NCI-H1930 (cell line): ENCODE measurements around the gene TACR1.

Source experiments
- DNase-seq, 2 experiments: peaks; one replicate each; lab custom pipeline; 2025; lab: John Stamatoyannopoulos, UW

TACR1 gene

DNA sequence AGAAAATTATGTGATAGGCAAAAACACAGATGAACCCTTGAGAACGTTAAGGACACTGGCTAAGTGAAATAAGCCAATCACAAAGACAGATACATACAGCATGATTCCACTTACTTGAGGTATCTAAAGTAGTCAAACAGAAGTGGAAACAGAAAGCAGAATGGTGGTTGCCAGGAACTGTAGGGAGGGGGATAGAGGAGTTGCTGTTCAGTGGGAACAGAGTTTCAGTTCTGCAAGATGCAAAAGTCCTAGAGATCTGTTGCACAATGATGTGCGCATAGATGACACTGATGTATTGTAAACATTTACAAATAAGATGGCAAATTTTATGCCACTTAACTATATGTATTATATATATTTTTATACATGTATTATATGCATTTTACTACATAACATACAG lies 181.2 kb downstream of the TACR1 start:
- DNase-seq = no peak

DNA sequence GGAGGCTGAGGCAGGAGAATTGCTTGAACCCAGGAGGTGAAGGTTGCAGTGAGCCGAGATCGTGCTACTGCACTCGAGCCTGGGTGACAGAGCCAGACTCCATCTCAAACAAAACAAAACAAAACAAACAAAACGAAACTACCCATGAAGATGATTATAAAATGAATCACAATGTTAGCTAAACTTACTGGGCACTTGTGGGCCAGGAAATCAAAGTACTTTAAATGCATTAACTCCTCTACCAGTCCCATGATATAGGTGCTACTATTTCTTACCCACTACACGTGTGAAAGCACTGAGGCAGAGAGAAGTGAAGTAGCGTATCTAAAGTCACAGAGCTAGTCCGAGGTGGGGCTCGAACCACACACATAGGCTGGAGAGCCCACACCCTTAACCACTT lies 187.2 kb downstream of the TACR1 start:
- no peak for DNase-seq

DNA sequence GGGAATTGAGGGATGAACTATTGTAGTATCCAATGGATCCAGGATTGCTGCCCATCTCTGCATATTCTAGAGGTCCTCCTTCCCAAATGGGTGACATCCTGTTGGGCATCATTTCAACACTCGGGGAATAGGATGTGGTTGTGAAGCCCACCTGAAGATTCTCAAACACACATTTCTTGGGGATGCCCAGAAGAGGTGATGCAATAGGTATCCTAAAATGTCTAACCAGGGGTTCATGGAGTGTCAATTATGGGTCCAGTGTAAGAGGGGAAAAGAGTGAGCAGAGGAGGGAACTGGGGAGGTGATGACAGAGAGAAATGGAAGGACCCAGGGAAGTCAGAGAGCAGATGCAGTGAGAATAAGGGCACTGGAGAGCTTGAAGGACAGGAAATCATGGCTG lies 188.7 kb downstream of the TACR1 start:
- DNase-seq = no peak

DNA sequence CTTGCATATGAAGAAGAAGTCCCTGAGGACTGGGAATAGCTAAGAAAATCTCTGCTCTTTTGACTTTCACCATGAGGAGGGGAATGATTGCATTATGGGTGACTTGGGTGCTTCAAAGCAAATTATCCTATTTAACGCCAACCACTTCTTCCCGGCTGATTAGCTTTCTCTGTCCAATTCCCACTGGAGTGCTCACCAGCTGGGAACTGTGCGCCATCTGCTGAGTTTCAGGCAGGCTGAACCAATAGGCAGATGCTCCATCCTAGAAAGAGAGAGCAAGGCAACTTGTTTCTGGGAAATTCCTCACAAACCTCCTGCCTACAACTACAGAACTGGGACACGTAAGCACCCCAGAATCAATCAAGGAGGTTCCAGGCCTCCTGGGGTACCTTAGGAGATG lies 191.5 kb downstream of the TACR1 start:
- DNase-seq = no peak

DNA sequence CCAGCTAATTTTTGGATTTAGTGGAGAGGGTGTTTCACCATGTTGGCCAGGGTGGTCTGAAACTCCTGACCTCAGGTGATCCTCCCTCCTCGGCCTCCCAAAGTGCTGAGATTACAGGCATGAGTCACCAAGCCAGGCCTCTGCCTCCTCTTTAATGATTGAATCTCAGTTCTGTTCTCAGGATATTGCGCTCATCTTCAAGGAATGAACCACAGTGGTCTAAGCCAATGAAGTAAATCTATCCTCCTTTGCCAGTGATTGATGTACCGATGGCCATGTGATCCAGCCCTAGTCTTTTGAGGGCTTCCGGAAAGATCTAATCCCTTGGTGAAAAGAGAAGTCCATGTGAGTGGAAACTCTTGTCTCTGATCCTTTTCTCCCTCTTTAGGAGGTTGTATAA lies 192.3 kb downstream of the TACR1 start:
- no peak for DNase-seq

DNA sequence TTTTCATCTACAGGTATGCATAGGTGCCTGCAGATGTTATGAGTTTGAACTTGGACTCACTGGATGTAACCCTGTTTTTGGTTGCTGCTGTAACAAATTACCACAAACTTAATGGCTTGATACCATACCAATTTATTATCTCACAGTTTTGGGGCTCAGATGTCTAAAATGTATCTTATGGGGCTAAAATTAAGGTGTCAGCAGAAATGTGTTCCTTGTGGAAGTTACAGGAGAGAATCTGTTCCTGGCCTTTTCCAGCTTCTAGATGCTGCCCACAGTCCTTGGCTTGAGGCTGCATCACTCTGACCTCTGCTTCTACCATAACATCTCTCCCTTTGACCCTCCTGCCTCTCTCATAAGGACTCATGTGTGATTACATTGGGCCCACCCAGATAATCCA lies 193.3 kb downstream of the TACR1 start:
- DNase-seq = no peak

DNA sequence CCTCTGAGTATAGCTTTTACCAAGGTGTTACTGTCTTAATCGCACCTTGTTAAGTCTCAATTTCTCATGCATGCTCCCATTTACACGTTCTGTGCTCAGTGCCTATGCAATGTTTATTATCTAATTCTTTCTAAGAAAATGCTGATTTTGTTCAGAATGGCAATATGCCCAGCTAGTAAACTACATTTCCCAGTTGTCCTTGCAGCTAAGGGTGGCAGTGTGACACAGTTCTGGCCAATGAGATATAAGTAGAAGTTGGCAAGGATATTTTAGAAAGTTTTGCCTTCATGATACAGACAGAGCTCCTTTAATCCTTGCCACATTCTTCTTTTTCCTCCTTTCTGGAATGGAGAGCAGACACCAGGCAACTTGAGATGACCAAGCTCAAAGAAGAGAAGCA lies 195.5 kb downstream of the TACR1 start:
- no peak for DNase-seq

DNA sequence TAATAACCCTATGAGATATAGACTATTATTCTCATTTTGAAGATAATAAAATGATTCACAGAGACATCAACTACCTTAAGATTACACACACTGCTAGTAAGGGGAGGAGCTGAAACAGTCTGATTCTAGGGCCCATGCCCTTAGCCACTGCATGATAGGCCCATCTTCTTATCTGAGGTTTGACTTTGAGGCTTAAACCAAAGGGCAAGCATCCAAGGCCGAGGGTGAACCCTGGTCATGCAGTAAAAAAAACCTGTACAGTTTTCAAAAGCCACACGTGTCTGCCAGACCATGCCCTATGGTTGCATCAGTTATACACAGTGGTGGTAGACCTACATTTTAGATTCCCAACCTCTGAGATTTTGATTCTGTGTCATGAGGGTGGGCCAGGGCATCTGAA lies 196.0 kb downstream of the TACR1 start:
- DNase-seq = no peak

DNA sequence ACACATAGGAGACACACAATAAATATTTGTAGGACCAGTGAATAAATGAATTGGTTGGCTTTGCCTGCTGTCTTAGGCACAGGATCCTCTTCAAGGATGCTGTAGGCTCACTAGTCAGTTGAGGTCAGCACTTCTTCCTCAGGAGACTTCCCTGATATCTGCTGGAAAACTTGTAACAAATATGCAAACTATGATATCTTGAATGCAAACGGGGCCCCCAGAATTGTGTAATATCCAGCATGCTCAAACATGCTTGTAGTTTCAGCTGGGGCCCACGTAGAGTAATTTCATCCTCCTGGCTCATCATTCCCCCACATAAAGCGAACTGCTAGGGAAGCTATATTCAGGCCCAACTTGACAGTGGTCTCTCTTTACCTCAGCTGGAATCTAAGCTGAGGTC lies 197.3 kb downstream of the TACR1 start:
- no peak for DNase-seq

DNA sequence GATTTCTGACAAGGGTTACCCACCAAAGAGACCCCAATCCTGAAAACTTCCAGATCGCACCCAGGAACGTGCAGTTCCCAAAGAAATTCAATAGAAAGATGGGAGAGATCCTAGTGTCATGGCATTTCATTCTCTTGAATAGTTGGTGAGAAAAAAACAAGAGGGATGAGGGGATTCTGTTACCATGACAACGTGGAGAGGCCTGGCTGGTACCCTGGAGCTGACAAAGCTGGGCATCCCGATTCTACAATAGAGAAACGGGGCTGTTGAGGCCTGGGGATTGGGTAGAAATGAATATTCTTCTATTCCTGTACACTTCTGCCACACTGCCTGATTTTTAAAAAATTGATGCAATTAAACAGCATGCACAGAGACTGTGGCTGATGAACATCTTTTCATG lies 199.9 kb downstream of the TACR1 start:
- no peak for DNase-seq
